ENCODE results near the gene TRIML2.

TRIML2 gene

GRCh38 chr4:188130355-188130754, 21.0 kb upstream of the TRIML2 start:
- H3K23ac ChIP-seq (ENCODE audit: low read depth, low read length, poor library complexity), result no peak overlapping the region
- no peak overlapping the region for H2BK5ac ChIP-seq (ENCODE audit: low read length)
- H2AK5ac ChIP-seq (ENCODE audit: low read depth, low read length), result no peak overlapping the region
- H2AFZ ChIP-seq (ENCODE audit: low read length), result no peak overlapping the region
- H3K27ac ChIP-seq (replicated peaks; ENCODE audit: low read length), result no peak overlapping the region
- DNase-seq (ENCODE audit: low spot score), result no peak
- no peak overlapping the region for H2BK12ac ChIP-seq (ENCODE audit: low read length)
- H3K9ac ChIP-seq (ENCODE audit: low read depth, low read length, poor library complexity), result no peak overlapping the region
- no peaks in the 10 kb centered on the region for H3K27me3 ChIP-seq (ENCODE audit: control insufficient read depth in 3 of 3, insufficient read depth in 3 of 3, low read depth in 1 of 3, low read length in 3 of 3)
- H3K14ac ChIP-seq (ENCODE audit: low read length), result no peak overlapping the region
- H3K4ac ChIP-seq (ENCODE audit: low read length), result no peak overlapping the region
- no peak overlapping the region for H4K8ac ChIP-seq (ENCODE audit: low read depth, low read length)
- WGBS, 2 donors (ENCODE audit: extremely low coverage in 2 of 2, insufficient read length in 2 of 2, insufficient replicate concordance in 1 of 2), result 100% methylated on average over 1 of the region's 4 CpGs; no CpG with 5 or more reads in 1 of the 2 donors
- no peak overlapping the region for H2BK15ac ChIP-seq (ENCODE audit: low read length)
- no peaks in the 10 kb centered on the region for H3K36me3 ChIP-seq (replicated peaks in 1 of 2; ENCODE audit: control insufficient read depth in 2 of 2, insufficient read depth in 2 of 2, low read length in 2 of 2)
- no peak overlapping the region for H4K91ac ChIP-seq (ENCODE audit: low read depth, low read length, poor library complexity)
- no peak overlapping the region for H3K4me3 ChIP-seq (ENCODE audit: low read length in 2 of 2)
- no peaks in the 10 kb centered on the region for H3K79me1 ChIP-seq (ENCODE audit: low read depth, low read length)
- H3K4me1 ChIP-seq (ENCODE audit: control insufficient read depth in 2 of 2, insufficient read depth in 1 of 2, low read depth in 1 of 2, low read length in 2 of 2), result peaks cover 0 to 4% of the 10 kb centered on the region in 2 donors
- no peak overlapping the region for H2BK120ac ChIP-seq (ENCODE audit: low read depth, low read length)
- no peaks in the 10 kb centered on the region for H3K9me3 ChIP-seq (replicated peaks in 1 of 2; ENCODE audit: control insufficient read depth in 2 of 2, insufficient read depth in 1 of 2, low read depth in 1 of 2, low read length in 2 of 2)
- H3K18ac ChIP-seq (ENCODE audit: low read length), result no peak overlapping the region
- H3K4me2 ChIP-seq (ENCODE audit: insufficient read depth, low read length, poor library complexity, severe bottlenecking), result no peak overlapping the region

GRCh38 chr4:188127214-188127874, 17.9 kb upstream of the TRIML2 start:
- Histone ChIP-seq H4K91ac (ENCODE audit: low read depth, low read length, poor library complexity) (no peak overlapping the region), H2BK15ac (ENCODE audit: low read length) (no peak overlapping the region), H3K27me3 (ENCODE audit: control insufficient read depth in 3 of 3, insufficient read depth in 3 of 3, low read depth in 1 of 3, low read length in 3 of 3) (no peaks in the 10 kb centered on the region), H2BK120ac (ENCODE audit: low read depth, low read length) (no peak overlapping the region), H3K27ac (replicated peaks; ENCODE audit: low read length) (no peak overlapping the region), H3K4me2 (ENCODE audit: insufficient read depth, low read length, poor library complexity, severe bottlenecking) (no peak overlapping the region), H3K4me1 (ENCODE audit: control insufficient read depth in 2 of 2, insufficient read depth in 1 of 2, low read depth in 1 of 2, low read length in 2 of 2) (peaks cover 0 to 4% of the 10 kb centered on the region in 2 donors), H4K8ac (ENCODE audit: low read depth, low read length) (no peak overlapping the region), H3K14ac (ENCODE audit: low read length) (no peak overlapping the region), H3K9ac (ENCODE audit: low read depth, low read length, poor library complexity) (no peak overlapping the region), H3K18ac (ENCODE audit: low read length) (no peak overlapping the region), H2AK5ac (ENCODE audit: low read depth, low read length) (no peak overlapping the region), H3K79me1 (ENCODE audit: low read depth, low read length) (no peaks in the 10 kb centered on the region), H3K4ac (ENCODE audit: low read length) (no peak overlapping the region), H3K4me3 (ENCODE audit: low read length in 2 of 2) (no peak overlapping the region), H3K9me3 (replicated peaks in 1 of 2; ENCODE audit: control insufficient read depth in 2 of 2, insufficient read depth in 1 of 2, low read depth in 1 of 2, low read length in 2 of 2) (no peaks in the 10 kb centered on the region), H2BK12ac (ENCODE audit: low read length) (no peak overlapping the region), H3K23ac (ENCODE audit: low read depth, low read length, poor library complexity) (no peak overlapping the region), H3K36me3 (replicated peaks in 1 of 2; ENCODE audit: control insufficient read depth in 2 of 2, insufficient read depth in 2 of 2, low read length in 2 of 2) (no peaks in the 10 kb centered on the region), H2AFZ (ENCODE audit: low read length) (no peak overlapping the region), H2BK5ac (ENCODE audit: low read length) (no peak overlapping the region)
- WGBS, 2 donors (ENCODE audit: extremely low coverage in 2 of 2, insufficient read length in 2 of 2, insufficient replicate concordance in 1 of 2), result no CpG with 5 or more reads among the region's 5 CpGs
- DNase-seq (ENCODE audit: low spot score), result no peak

- DNase-seq (ENCODE audit: low spot score), result no peak
- Histone ChIP-seq H3K9ac (ENCODE audit: low read depth, low read length, poor library complexity) (no peak overlapping the region), H3K79me1 (ENCODE audit: low read depth, low read length) (no peaks in the 10 kb centered on the region), H2BK12ac (ENCODE audit: low read length) (no peak overlapping the region), H3K4me3 (ENCODE audit: low read length in 2 of 2) (no peak overlapping the region), H4K8ac (ENCODE audit: low read depth, low read length) (no peak overlapping the region), H3K27ac (replicated peaks; ENCODE audit: low read length) (no peak overlapping the region), H3K9me3 (replicated peaks in 1 of 2; ENCODE audit: control insufficient read depth in 2 of 2, insufficient read depth in 1 of 2, low read depth in 1 of 2, low read length in 2 of 2) (no peaks in the 10 kb centered on the region), H3K23ac (ENCODE audit: low read depth, low read length, poor library complexity) (no peak overlapping the region), H3K4me1 (ENCODE audit: control insufficient read depth in 2 of 2, insufficient read depth in 1 of 2, low read depth in 1 of 2, low read length in 2 of 2) (no peaks in the 10 kb centered on the region), H3K18ac (ENCODE audit: low read length) (no peak overlapping the region), H3K36me3 (replicated peaks in 1 of 2; ENCODE audit: control insufficient read depth in 2 of 2, insufficient read depth in 2 of 2, low read length in 2 of 2) (no peaks in the 10 kb centered on the region), H2BK15ac (ENCODE audit: low read length) (no peak overlapping the region), H2BK120ac (ENCODE audit: low read depth, low read length) (no peak overlapping the region), H3K4ac (ENCODE audit: low read length) (no peak overlapping the region), H2AK5ac (ENCODE audit: low read depth, low read length) (no peak overlapping the region), H2AFZ (ENCODE audit: low read length) (no peak overlapping the region), H4K91ac (ENCODE audit: low read depth, low read length, poor library complexity) (no peak overlapping the region), H3K14ac (ENCODE audit: low read length) (no peak overlapping the region), H2BK5ac (ENCODE audit: low read length) (no peak overlapping the region), H3K4me2 (ENCODE audit: insufficient read depth, low read length, poor library complexity, severe bottlenecking) (no peak overlapping the region), H3K27me3 (ENCODE audit: control insufficient read depth in 3 of 3, insufficient read depth in 3 of 3, low read depth in 1 of 3, low read length in 3 of 3) (no peaks in the 10 kb centered on the region)
- no CpG with 5 or more reads among the region's 13 CpGs for WGBS, 2 donors (ENCODE audit: extremely low coverage in 2 of 2, insufficient read length in 2 of 2, insufficient replicate concordance in 1 of 2)
Measured at GRCh38 chr4:188121530-188121929, 12.1 kb upstream of the TRIML2 start.

GRCh38 chr4:188117631-188118324, 8.4 kb upstream of the TRIML2 start:
- no peak overlapping the region for H3K27ac ChIP-seq (replicated peaks; ENCODE audit: low read length)
- DNase-seq (ENCODE audit: low spot score), result no peak
- H3K4me3 ChIP-seq (ENCODE audit: low read length in 2 of 2), result no peak overlapping the region

More at GRCh38 chr4:188117631-188118324, 8.4 kb upstream of the TRIML2 start:
- Histone ChIP-seq H3K9ac (ENCODE audit: low read depth, low read length, poor library complexity) (no peak overlapping the region), H3K4ac (ENCODE audit: low read length) (no peak overlapping the region), H2BK5ac (ENCODE audit: low read length) (no peak overlapping the region), H2BK15ac (ENCODE audit: low read length) (no peak overlapping the region), H3K79me1 (ENCODE audit: low read depth, low read length) (no peaks in the 10 kb centered on the region), H2BK120ac (ENCODE audit: low read depth, low read length) (no peak overlapping the region), H4K8ac (ENCODE audit: low read depth, low read length) (no peak overlapping the region), H3K23ac (ENCODE audit: low read depth, low read length, poor library complexity) (no peak overlapping the region), H2AFZ (ENCODE audit: low read length) (no peak overlapping the region), H2AK5ac (ENCODE audit: low read depth, low read length) (no peak overlapping the region), H3K9me3 (replicated peaks in 1 of 2; ENCODE audit: control insufficient read depth in 2 of 2, insufficient read depth in 1 of 2, low read depth in 1 of 2, low read length in 2 of 2) (no peaks in the 10 kb centered on the region), H3K4me2 (ENCODE audit: insufficient read depth, low read length, poor library complexity, severe bottlenecking) (no peak overlapping the region), H4K91ac (ENCODE audit: low read depth, low read length, poor library complexity) (no peak overlapping the region), H3K27me3 (ENCODE audit: control insufficient read depth in 3 of 3, insufficient read depth in 3 of 3, low read depth in 1 of 3, low read length in 3 of 3) (no peaks in the 10 kb centered on the region), H3K4me1 (ENCODE audit: control insufficient read depth in 2 of 2, insufficient read depth in 1 of 2, low read depth in 1 of 2, low read length in 2 of 2) (peaks cover 0 to 2% of the 10 kb centered on the region in 2 donors), H3K18ac (ENCODE audit: low read length) (no peak overlapping the region), H3K14ac (ENCODE audit: low read length) (no peak overlapping the region), H2BK12ac (ENCODE audit: low read length) (no peak overlapping the region), H3K36me3 (replicated peaks in 1 of 2; ENCODE audit: control insufficient read depth in 2 of 2, insufficient read depth in 2 of 2, low read length in 2 of 2) (no peaks in the 10 kb centered on the region)
- WGBS, 2 donors (ENCODE audit: extremely low coverage in 2 of 2, insufficient read length in 2 of 2, insufficient replicate concordance in 1 of 2), result no CpG with 5 or more reads among the region's 16 CpGs
